ENCODE results near the gene ADGRD1.

ADGRD1 gene

DNA sequence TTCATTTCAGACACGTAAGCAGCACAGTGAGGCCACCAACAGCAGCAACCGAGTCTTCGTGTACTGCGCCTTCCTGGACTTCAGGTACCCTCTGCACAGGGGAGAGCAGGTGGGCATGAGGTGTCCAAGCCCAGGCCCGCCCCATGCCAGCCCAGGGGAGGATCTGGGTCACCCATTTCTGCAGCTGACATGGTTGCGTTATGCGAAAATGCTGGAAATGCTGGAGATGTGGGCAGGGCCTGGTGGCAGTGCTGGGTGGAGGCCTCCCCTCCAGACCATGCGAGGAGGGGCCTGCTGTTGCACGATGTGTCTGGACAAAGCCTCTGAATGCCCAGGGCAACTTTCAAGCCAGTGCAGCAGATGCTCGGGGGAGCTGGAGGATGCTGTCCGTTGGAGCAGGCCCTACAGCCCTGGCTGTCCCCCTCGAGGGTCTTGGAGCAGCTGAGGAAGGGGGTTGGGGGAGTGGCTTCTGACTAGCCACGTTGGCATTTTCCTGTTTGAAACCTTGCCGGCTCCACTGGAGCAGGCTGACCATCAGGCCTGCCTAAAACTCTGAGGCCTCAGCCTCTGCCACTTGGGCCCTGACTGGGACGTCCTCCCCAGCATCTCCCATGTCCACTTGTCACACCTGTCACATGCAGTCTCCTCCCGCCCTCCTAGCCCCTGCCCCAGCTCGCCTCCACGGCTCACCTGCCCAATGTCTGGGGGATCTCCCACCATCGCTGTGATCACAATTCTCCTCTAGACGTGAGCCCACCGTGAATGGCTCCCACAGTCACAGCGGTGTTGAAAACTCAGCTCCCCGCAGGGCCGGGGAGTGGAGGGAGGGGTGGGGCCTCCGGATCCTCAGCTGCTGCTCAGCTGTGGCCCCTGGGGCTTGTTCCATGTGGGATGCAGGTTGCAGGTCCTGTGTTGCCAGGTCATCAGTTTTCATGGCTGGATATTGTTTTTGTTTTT, 123.4 kb downstream of the ADGRD1 start:
- DNase-seq: no peak

DNA sequence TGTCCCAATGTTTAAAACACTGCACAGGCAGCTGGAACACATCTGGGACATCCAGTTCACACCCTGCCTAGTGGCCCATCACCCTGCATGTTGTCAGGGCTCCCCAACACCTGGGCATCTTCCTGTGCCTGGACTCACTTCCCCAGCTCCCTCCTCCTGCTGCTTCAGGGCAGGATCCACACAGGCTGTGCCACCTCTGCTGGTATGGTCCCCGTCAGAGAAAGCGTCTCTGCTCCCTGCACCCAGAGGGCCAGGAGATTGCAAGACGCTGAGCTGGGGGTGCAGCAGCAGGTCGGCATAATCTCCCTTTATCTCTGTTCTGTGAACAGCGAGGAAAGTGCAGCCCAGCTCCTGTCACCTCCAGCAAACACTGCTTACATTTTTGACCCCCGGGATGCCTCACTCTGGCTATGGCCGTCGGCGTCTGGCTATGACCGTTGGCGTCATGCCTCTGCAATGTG, 124.3 kb downstream of the ADGRD1 start:
- no peak for DNase-seq

DNA sequence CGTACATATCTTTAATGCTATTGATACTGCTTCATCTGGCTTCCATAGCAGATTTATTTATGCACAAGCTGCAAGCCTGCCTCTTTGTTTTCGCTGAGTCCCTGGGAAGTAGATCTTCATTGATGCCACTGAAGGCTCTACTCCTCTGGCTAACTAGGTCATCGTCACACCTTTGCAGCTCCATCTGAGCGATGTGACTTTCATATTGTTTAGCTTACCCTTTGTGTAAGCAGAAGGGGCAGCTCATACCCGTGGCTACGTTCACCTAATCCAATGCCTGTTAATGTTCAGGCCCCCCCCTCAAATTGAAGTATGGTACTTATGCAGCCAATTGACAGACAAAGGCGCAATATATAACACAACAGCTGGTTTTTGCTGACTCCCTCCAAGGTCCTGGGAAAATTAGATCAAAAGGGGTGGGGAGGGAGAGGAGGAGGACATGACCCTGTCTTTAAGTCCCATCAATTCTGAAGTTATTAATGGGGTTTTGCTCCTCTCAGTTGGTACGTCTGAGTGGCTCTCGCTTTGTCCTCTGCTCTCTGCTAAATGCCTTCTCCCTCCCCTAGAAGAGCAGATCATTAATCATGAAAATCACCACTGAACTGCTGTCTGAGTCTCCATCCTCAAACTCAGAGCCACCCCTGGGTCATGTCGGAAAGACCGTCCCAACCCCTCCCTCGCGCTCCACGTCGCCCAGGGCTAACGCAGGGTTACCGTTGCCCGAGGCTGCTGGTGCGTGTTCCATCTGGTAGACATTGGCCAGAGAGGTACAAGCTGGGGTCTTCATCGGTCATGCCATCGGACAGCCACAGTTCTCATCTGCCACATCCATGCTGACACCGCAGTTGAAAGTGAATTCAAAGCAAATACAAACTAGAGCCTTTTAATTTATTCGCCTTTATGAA, 128.8 kb downstream of the ADGRD1 start:
- no peak for DNase-seq

DNA sequence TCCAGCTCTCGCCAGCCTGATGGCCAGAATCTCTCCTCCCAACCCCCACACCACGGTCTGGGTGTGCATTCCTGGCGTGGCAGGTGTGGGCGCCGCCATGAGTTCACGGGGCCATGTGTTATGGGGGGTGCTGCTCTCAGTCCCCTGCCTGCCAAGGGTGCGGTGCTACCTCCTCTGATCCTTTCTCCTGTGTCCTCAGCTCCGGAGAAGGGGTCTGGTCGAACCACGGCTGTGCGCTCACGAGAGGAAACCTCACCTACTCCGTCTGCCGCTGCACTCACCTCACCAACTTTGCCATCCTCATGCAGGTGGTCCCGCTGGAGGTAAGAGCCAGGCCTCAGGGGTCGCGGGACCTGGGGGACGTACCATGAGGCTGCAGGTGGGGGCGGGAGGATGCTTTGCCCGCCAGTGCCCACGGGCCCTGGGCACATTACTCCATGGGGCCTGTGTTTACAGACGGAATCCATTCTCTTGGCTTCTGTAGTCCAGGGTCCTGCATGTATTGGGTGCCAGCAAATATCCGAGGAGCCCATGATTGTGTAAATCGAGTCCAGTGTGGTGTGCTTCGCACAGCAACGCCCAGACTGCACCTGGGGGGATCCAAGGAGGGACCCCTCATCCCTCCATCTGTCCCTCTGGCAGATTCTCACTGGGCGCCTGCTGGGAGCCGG, 130.8 kb downstream of the ADGRD1 start:
- no peak for DNase-seq

DNA sequence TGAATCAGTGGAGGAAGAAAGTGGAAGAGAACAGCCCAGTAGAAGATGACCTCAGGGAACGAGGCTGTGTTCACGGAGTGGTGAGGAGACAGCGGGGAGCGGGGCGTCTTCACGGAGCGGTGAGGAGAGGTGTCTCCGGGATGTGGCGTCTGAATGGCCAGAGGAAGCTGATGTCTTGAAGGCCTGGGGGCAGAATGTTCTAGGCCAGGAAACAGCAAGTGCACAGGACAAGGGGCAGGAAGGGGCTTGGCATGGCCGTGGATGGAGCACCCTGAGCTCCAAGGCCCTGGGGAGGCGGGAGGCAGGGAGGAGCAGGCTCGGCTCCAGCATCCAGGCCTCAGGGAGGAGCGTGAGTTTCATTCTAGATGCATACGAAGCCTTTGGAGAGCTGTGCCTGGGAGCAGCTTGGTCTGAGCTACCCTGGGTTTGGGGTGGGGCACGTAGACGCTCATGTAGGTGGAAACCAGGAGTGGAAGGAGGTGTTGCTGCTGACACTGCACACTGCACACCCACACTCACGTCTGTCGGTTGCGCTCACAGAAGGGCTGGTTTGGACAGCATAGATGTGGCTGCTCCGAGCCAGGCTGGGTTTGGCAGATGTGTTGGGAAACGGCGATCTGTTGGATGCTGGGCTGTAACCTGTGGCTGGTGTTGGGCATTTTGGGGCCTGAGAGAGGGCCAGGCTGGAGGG, 131.6 kb downstream of the ADGRD1 start:
- DNase-seq: no peak

DNA sequence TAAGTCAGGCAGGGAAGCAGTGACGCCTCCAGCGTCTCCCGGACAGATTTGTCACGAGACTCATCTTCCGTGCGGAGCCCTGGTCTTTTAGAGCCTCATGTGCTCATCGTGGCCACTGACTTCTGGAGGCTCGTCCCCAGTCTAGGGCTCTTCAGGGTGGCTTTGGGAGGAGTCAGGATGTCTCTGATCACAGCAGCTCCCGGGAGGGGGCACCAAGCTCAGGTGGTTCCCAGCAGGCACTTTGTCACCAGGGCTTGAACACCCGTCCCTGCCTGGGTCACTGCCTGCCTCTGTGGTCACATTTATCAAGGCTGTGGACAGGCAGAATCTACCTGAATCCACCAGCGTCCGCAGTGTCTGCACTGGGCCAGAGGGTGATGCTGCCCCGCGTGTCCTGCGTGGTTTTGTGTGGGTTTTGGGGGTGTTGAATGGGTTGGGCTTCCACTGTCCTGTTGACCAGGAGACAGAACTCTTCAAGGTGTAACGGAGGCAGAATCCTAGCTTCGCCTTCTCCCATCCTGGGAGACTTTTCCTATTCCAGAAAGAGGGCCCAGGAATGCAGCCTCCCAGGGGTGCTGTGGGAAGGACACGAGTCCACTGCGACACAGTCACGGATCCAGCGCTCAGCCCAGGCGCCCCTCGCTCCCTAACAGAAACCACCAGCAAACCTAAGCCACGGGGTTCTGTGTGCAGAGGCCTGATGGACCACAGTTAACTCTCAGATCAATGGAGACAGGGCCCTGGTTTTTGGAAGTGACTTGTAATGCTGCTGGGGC, 132.3 kb downstream of the ADGRD1 start:
- no peak for DNase-seq

DNA sequence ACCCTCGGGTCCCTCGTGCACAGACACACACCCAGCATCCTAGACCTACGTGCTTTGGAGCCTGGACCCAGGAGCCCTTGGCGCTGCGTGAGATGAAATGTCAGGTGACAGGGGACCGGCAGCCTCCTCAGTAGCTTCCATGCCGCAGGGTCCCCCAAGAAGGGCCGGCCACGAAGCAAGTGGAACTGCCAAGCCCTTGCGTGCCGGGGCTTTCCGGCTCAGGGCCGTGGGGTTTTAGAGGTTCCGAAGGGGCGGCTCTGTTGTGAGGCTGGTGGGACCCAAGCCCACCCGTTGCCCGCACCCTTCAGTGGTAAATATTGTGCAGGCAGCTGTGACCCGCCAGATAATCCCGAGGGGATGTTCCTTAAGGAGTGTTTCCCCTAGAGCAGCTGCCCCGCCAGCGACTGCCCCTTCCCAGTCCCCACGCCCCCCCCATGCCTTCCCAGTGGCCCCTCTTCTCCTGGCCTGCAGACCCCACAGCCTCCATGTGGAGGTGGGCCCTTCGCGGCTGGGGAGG, 133.7 kb downstream of the ADGRD1 start:
- no peak for DNase-seq

DNA sequence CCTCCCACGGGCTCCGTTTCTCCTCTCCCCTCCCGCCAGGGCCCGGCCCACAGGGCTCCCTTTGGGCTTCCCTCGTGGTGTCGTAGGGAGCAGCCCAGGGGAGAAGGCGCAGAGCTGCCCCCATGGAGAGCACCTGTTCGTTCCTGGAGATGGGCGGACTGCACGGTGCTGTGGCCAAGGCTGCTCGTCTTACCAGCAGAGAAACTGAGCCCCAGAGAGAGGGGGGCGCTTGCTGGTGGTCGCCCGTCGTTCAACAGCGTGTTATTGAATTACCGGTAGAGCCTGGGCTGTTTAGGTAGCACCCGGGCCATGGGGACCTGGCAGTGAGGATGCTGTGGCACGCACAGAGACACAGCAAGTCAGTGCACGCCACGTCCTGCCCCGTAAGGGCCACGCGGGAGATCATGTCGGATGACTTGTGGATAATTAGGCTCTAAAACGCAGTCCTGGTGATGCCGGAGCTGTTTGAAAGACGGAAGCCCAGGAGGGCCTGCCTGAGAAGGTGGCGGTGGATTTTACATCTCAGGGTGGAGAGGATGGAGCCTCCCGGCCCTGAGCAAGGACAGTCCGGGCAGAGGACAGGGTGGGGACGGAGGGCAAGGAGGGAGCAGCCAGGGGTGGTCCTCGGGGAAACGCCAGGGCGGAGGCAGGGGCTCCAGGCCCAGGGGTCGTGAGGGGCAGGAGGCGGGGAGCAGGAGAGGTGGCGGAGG, 134.4 kb downstream of the ADGRD1 start:
- DNase-seq: no peak

DNA sequence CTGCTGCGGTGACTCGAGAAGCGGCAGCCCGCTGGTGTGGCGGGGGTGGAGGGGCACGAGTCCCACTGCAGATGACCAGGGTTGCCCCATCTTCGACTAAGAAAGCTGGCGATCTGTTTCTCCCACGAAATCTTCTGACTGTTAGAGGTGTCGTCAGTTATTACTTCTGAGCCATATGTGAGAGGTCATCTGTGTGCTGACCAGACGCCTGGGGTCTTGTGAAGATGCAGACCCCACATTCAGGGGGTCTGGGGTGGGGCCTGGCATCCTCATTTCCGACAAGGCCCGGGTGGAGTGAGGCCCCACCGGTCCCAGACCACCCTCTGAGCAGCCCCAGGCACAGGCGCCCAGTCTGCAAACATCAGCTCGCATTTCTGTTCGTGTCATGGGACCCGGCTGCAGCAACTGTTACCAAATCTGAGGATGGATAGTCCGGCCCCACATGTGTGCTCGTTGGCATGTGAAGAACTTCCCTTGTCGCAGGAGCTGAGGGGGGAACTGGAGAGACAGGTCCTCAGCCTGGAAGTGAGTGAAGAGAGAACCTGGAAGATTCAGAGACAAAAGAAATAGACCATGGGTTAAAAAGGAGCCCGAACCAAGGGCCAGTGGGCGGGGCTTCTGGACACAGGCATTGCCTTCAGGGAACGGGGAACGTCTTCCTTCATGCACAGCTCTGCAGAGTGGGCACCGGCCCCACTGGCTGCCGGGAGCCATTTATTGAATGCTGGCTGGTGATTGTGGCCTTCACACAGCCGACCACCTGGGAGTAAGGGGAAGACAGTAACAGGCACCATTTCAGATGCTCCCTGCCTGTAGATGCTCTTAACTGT, 135.2 kb downstream of the ADGRD1 start:
- no peak for DNase-seq

DNA sequence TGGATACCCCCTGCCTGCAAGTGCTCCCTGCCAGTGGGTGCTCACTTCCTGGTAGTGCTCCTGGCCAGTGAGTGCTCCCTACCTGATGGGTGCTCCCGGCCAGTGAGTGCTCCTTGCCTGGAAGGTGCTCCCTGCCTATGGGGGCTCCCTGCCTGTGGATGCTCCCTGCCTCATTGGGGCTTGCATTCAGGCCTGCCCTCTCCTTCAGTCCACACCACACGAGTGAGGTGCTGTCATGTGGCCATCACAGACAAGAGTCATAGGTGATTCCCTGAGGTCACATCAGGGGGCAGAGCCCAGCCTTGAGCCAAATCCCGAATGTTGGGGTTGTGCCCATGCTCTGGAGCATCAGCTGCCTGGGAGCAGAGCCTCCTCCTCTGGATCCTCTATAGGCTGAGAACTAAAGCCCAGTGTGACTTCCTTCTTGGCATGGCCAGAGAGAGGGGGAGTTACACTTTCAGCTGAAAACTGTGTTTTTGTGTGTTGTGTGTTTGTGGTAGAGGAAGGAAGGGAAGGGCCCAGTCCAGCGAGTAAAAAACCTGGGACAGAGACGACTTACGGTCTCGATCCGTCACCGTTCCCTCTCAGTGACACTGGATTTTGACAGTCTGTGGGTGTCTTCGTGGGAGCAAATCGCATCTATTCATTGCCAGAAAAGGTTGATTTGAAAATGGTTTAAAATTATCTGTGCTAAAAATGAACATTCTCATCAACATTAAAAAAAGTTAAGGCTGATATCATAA, 136.0 kb downstream of the ADGRD1 start:
- DNase-seq: no peak

DNA sequence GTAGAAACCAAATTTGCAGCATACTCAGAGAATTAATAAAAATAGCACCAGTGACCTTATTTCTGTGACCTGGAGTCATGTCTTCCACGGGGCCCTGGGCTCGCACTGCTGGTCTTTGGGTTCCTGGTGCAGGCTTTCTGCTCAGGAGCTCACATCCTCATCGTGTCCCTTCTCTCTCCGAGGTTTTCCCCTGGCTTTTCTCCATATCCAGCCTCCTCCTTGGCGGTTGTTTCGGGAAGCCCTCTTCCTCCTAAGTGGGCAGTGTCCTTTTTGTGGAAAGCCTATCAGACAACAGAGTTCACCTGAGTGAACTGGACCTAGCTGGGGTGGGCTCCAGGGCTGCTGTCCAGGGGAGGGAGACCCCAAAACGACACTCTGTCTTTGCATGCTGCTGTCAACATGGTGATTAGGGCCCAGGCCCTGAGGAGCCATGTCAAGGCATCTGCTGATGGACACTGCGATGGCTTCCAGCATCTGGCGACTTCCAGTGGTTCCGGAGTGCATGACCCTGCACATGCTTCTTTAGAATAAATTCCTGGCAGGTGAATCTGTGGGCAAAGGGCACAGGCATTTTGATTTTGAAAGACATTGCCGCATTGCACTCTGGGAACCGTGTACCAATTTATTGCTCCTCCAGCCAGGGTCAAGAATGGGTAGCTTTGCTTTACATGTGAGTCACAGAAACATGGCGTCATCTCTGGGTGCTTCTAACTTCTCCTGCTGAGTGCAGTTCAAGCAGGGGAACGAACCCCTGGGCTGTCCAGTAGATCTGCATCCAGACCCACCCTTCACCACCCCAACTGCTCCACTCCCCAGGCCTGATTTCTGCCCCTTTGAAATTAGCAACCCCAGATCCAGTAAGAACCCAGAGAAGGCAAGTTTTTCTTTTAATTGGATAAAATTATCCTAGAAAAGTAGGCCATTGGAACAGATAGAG, 136.8 kb downstream of the ADGRD1 start:
- DNase-seq: no peak

DNA sequence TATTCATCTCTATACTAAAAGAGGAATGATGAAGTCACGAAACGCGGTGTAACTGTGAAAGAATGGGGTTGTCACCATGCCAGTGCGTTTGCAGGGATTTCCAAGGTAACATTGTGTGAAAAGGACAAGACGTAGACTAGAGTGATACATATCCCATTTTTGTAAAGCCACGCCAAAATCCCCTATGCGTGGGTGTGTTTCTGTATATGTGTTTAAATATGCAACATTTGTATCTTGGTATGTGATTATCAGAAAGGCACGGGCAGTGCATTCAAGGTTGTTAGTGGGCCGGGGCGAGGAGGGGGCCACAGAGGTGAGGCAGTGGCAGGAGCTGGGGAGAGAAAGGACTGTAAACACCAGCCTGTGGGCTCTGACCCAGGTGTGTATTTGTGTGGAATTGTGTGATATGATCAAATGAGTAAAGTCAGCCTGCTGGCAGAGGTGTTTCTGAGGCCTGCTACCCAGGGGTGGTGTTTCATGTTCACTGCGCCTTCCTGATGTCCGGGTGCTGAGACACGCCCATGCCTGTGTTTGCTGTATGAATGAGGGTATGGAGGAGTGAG, 137.8 kb downstream of the ADGRD1 start:
- DNase-seq: no peak

DNA sequence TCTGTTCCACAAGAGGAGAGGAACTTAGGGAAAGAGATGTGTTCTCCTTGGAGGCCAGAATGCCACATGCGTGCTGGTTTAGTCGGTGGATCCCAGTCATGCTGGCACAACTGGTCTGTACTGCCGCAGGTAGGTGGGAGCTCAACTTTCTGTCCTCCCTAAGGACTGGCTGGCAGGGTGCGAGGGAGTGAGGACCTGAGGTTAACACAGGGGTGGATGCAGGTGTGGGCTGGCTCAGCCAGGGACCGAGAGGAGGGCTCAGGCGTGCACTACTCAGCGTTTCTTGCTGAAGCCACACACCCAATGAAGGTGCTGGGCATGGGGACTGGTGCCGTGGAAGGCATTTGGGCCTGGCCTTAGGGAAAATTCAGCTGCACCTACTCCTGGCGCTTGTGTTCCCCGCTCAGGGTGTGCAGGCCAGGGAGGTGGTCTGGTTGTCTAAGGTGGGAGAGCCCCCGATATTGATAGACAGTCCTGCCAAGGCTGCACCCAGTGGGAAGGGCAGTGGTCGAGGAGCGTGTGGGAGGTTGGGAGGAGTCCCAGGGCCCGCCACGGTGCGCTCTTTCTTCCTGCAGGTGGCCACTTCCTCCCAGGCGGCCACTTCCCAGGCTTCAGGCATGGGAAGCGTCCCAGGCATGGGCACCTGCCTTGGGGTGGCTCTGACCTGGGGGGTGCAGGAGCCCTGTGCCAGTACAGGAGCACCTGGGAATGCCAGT, 138.4 kb downstream of the ADGRD1 start:
- no peak for DNase-seq

DNA sequence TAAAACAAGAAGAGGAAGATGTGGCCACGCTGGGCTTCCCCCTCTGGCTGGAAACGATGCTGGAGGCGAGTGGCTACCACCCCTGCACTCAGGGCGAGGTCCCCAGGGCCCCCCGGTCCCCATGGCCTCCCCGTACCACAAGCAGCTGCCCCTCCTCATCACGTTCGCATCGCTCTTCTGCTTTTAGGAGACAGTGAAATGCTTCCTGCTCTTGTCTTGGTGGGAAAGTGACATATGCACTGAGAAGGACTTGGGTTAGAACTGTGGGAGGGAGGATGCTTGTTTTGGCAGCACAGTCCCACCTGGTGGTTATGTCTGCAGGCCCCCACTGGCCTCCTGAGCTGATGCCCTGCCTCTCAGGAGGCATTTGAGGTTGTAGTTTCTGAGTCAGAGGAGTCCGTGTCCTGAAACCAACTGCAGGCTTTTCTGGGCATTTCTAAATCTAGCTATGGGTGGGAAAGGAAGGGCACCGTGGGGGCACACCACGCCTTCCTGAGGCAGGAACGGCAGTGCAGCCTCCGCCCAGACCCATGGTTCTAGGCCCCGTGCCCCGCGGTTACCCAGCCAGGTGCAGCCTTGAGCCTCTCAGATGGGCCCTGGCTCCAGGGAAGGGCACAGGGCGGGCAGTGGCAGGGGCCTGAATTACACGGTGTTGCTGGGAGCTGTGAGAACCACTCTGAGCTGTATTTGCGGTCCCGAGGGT, 139.3 kb downstream of the ADGRD1 start:
- no peak for DNase-seq

DNA sequence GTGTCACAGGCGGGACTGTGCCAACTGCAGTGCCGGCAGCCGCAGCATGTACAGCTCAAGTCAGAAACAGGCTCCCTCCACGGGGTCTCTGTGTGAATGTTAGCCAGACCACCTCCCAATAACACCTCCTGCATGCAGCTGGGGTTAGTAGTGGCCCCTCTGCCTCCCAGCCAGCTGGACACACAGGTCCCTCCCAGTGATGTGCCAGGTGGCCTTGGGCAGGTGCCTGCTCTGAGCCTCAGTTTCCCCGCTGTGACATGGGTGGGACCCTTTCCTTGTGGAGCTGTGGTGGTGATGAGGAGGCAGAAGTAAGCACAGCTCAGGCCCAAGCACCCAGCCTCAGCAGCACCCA, 139.9 kb downstream of the ADGRD1 start:
- no peak for DNase-seq
